Retina (tissue), 1 donor: ENCODE results near the gene DMTF1.
A peak's percentile ranks its signal among the peaks of the same experiment; 100 is the strongest.
"Not testable (repeated sequence)": the region's sequence is repeated elsewhere in the genome, so short reads cannot be mapped to it uniquely, and the experiment has no call there.

ENCODE experiments used
- DNase-seq: peaks from one replicate; pipeline ENCODE4 v3.0.0-alpha.2; 2016

Gene DMTF1, protein sequence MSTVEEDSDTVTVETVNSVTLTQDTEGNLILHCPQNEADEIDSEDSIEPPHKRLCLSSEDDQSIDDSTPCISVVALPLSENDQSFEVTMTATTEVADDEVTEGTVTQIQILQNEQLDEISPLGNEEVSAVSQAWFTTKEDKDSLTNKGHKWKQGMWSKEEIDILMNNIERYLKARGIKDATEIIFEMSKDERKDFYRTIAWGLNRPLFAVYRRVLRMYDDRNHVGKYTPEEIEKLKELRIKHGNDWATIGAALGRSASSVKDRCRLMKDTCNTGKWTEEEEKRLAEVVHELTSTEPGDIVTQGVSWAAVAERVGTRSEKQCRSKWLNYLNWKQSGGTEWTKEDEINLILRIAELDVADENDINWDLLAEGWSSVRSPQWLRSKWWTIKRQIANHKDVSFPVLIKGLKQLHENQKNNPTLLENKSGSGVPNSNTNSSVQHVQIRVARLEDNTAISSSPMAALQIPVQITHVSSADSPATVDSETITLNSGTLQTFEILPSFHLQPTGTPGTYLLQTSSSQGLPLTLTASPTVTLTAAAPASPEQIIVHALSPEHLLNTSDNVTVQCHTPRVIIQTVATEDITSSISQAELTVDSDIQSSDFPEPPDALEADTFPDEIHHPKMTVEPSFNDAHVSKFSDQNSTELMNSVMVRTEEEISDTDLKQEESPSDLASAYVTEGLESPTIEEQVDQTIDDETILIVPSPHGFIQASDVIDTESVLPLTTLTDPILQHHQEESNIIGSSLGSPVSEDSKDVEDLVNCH

DNA sequence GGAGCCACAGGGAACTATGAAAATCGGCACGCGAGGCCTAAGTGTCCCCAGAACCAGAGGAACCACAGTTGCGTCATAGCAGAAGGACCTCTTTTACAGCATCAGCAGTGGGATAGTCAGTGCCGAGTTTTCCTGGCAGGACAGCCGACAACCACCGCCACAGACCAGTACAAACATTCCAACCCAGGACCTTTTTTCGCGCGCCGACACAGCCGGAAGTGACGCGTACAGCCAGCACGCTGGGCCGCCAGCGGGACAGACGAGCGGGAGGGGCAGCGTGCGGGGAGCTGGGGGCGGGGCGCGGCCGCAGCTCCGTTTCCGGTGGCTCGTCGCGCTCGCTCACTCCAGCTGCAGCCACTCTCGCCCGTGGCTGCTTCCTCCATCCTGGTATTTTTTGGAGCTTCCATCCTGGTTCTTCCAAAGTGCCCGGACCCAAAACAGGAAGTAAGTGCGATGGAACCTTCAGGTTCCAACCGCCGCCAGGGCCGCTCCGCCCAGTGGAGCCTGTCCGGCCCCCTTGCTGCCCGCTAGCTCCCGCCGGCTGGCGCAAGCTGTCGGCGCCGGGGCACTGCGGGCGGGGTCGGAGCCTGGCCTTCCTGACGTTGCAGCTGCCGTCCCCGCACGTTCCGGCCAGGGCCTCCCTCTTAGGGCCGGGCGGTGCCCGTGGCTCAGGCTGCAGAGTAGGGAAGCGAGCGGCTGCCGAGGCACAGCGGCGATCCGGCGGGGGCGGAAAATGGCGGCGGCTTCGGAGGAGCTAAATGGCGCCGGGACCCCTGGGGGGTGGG is at the start of gene DMTF1:
DMTF1 (plus strand) TSS at position 342 of the 785 bp plus-strand sequence. CDS start 12,489 bp downstream, outside the sequence.
- peak; percentile 97 for DNase-seq

DNA sequence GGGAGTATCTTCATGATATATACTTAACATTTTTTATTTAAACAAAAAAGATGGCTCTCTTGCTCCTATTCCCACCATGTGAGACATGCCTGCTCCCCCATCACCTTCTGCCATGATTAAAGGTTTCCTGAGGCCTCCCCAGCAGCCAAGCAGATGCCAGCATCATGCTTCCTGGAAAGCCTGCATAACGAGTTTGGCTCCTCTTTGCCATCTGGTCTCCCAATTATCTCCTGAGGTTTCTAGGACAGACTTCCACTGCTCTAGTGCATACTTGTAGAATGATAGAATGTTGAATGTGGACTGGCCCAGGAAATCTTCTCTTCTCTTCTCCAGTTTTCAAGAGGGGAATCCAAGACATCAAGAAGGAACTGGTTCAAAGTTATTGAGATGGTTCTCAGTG is 46.9 kb upstream of the DMTF1 start:
- no peak for DNase-seq

DNA sequence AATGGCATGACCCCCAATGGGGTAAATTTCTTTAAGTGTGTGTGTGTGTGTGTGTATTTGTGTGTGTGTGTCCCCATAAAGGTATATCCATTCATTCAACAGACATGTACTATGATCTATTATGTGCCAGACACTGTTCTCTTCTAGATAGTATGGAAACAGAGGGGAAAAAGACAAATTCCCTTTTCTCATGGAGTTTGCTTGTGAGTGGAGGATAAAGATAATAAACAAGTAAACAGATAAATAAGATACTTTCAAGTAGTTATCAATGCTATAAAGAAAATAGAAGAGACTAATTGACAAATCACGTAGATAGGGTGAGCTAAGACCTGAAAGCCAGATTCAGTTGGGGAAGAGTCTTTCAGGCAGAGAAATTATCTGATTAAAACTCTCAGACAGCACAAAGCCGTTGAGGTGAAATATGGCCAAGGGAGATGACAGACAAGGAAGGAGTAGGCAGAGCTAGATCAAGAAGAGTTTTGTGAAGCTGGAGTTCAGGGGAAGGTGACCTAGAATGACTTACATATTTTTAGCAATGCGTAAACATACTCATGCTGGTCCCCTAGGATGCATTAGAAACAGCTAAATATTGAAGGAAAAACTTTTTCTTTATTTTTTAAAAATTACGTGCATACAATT is 45.2 kb upstream of the DMTF1 start:
- DNase-seq, result no peak

DNA sequence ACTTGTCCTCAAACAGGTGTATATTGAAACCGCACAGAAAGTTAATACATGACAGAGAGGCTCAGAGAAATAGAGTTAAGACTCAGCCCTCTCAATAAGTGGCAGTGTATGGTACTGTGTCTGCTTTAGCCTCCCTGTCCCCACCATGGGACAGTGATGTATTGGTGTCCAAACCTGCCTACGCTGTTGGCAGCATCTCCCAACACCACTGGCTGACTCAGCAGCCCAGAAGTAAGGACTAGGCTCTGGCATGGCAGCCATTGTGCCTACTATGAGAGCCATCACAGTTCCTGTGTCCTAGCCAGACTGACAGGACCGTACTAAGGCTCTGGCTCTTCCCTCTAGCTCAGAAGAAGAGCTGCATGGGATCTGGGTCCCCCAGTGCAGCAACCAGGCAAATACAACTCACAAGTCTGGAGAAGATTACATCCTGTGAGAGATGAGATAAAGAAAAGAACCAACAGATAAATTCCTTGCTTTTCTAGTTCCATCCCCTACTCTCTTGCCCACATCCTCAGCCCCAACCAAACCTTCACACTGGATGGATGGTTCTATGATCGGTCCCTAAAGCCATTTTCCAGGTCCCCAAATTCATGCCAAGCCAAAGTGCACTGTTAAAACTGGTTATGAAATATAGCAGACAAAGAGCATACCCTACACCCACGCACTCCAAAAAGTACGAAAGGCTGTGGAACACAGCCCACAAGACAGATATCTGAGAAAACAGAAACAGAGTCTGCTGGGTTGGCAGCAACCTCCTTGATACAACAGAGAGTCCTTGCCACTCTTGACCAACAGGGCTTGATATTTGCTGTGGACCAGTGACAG is 44.1 kb upstream of the DMTF1 start:
- DNase-seq, result no peak

DNA sequence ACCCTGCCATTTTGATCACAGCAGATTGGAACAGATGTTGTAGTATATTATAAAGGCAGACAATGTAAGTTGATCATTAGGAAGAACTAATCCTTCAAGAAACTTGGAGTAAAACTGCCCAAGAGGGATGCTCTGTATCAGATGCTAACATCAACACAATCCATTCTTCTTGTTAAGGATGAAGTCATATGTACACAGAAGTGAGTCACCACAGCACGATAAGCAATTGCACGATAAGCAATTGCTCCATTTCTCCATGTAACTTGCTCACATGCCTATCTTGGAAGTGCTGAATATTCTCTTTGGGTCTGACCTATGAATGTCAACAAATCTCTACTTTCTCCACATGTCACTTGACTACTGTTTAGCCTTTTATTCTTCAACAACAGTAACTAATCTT is 41.5 kb upstream of the DMTF1 start:
- DNase-seq, result no peak

DNA sequence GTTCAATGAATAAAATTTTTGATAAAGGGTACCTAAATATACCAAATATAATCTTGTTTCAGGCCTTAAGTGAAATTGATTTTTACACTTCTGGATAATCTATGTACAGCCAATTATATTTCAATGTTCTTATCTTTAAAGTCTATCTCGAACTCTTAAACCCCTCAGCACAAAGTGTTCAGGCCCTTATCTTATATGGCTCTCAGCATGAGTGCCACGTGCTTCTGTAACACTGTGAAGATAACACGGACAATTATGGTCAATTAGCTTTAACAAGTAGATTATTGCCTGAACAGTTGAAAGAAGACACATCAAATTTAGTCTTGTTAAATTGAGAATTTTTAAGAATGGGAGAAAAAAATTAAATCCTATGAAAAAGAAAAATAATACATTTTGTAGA is 40.4 kb upstream of the DMTF1 start:
- DNase-seq, result no peak

DNA sequence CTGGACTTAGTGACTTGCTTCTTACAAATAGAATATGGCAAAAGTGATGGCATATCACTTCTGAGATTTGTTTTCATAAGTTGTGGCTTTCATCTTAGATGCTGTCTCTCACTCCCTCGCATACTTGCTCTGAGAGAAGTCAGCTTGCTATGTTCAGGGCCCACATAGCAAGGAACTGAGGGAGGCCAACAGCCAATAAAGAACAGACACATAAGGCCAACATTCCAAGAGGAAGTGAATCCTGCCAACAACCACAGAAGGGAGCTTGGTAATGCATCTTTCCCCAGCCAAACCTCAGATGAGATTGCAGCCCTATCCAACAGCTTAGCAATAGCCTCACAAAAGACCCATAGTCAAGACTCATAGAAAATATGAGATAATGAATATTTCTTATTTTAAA is 39.2 kb upstream of the DMTF1 start:
- no peak for DNase-seq

DNA sequence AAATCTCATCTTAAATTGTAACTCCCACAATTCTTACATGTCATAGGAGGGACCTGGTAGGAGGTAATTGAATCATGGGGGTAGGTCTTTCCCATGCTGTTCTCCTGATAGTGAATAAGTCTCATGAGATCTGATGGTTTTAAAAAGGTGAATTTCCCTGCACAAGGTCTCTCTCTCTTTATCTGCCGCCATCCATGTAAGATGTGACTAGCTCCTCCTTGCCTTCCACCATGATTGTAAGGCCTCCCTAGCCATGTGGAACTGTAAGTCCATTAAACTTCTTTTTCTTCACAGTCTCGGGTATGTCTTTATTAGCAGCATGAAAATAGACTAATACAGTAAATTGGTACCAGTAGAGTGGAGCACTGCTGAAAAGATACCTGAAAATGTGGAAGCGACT is 38.3 kb upstream of the DMTF1 start:
- not testable (repeated sequence) for DNase-seq

DNA sequence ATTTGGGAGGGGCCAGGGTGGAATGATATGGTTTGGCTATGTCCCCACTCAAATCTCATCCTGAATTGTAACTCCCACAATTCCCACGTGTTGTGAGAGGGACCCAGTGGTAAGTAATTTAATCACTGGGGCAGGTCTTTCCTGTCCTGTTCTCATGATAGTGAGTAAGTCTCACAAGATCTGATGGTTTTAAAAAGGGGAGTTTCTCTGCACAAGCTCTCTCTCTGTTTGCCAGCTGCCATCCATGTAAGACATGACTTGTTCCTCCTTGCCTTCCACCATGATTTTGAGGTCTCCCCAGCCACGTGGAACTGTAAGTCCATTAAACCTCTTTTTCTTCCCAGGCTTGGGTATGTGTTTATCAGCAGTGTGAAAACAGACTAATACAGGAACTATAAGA is 36.5 kb upstream of the DMTF1 start:
- DNase-seq, result not testable (repeated sequence)

DNA sequence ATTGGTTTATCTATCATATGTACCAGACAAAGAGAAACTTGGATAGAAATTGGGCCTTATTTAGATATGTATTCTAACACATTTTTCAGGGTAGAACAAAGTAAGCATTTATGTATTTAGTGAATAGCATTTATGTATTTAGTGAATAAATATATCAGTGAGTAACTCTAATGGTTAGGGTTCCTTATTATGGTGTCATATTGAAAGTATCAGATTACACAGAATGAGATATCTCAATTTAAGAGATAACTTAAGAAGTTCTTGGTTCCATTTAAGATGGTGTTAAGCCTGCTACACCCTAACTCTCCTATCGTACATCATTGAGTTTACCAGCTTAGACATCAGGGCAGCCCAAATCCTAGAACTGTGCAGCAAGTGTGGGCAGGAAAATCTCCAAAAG is 35.9 kb upstream of the DMTF1 start:
- DNase-seq, result no peak

DNA sequence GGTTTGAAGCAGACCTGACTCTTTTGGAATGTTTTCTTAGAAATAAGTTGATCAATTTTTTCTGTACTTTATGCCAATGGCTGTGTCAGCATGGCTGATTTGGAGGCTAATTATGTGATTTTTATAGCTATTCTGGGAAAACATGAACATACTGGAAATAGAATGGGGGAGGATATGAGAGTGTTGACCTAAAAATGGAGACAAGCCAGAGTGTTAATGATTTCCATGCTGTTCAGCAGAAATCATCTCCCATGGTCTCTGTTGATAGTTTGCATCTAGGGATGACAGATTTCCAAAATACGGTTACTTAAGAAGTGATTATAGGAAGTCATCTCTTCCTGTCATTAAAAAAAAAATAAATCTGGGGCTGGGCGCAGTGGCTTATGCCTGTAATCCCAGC is 32.7 kb upstream of the DMTF1 start:
- DNase-seq, result no peak

DNA sequence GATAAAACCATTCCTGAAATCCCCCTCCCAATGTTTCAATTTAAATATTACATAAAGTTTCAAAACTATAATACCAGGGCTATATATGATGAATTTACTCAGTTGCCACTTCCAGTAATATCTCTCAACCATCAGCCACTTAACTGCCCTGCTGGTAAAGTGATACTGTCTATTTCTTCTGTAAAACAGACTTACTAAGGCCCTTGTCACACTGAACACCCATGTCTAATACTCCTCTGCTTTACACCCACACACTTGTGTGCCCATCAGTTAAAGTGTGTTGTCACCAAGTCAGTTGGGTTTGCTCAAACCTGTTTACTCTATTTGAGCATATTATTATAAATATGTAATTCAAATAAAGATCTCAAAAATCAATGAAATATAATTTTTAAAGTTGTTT is 29.1 kb upstream of the DMTF1 start:
- no peak for DNase-seq

DNA sequence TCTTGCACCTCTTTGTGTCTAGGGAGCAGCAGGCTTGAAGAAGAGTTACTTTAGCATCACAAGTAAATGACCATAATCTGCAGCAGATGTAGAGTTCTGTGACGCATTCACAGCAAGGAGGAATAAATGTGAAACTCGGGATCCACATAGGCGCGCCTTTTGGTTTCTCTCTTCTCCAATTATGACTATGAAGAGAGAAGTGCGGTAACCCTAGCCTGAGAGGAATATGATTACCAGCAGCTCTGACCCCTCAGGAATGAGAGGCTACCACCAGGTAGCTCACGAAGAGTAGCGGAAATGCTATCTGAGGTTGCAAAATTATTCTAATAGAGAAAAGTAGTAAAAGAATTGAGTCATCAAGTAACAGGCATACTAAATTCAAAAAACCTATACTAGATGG is 25.2 kb upstream of the DMTF1 start:
- no peak for DNase-seq

DNA sequence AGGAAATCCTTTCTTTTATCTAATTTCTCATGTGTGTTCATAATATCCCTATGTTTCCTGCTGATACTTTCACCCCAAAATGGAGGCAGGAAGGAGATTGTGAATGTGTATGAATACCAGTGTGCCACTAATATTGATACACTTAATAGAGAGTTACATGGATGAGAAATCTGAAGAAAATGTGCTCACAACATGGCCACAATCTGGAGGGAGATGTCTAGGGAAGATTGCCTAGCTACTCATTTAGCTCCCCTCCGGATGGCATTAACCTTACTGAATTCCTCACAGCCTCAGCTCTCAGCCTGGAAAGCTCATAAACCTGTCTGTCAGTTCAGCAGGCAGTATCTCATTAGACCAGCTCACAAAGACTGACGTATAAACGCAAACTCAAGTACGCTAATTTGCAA is 23.4 kb upstream of the DMTF1 start:
- no peak for DNase-seq

DNA sequence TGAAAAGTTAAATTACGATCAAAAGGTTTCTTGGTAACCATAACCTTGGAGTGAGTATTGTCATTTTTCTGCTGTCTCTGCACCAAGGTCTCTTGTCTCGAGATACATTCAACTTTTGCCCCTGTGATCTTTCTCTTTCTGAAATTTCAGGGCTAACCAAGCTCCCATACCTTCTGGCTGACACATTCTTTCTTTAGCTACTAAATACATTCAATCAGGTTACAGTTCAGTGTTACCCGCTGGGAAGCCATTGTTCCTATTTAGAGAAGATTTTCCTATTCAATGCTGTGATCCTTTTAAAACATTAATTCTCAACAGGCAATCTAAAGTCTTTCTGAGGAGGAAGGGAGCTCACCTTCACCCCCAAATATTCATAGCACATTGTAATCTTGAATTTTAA is 22.9 kb upstream of the DMTF1 start:
- DNase-seq, result no peak

DNA sequence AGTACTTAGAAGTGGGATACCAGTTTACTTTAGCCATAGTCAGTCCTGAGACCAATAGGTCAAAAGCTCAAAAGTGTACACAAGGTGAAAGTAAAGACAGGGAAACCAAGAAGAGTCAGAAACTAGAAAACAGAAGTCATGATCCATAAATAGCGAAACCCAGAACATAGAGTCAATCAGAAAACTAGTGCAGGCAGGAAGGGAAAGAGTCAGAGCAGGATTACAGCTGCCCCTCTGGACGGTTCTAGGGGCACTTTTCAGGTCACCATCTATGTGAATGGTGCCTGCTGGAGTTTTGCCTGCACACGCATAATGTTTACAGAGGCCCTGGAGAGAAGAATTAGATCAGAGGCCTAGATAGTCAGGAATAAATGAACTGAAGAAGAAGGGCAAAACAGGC is 22.4 kb upstream of the DMTF1 start:
- DNase-seq, result peak; percentile 6

DNA sequence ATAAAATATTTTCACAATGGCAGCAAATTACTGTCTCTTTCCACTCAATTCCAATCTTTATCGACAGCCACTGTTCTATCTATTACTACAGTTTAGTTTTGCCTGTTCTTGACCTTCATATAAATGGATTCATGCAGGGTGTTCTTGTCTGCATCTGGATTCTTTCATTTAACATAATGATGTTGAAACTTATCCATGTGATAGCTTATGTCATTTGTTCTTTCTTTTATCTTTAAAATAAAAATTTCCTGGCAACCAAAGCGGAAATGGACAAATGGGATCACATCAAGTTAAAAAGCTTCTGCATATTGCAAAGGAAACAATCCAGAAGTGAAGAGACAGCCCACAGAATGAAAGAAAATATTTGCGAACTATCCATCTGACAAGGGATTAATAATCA is 20.5 kb upstream of the DMTF1 start:
- no peak for DNase-seq

DNA sequence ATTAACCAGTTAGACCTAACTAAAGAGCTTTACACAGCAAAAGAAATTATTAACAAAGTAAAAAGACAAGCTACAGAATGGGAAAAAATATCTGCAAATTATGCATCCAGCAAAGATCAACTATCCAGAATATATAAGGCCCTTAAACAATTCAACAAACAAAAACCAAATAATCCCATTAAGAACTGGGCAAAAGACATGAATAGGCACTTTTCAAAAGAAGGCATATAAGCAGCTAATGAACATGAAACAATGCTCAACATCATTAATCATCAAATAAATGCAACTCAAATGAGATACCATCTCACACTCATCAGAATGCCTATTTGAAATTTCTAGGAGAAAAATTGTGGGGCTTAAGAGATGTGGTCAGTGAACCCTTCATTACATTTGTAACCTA is 15.0 kb upstream of the DMTF1 start:
- DNase-seq, result no peak

DNA sequence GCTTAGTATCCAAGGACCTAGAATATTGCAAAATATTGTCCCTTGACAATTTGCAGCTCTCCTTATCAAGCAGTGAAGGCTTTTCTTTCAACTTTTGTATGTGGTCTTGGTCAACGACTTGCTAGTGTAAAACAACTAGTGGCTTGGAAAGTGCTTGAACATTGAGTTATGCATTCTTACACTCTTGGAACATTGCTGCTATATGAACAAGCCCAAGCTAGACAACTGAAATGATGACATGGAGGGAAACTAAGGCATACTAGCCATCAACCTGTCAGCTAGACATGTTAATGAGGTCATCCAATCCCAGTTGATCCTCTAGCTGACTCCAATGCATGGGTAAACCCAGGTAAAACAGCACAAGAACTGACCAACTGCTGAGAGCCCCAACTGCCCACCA is 12.7 kb upstream of the DMTF1 start:
- DNase-seq, result no peak

DNA sequence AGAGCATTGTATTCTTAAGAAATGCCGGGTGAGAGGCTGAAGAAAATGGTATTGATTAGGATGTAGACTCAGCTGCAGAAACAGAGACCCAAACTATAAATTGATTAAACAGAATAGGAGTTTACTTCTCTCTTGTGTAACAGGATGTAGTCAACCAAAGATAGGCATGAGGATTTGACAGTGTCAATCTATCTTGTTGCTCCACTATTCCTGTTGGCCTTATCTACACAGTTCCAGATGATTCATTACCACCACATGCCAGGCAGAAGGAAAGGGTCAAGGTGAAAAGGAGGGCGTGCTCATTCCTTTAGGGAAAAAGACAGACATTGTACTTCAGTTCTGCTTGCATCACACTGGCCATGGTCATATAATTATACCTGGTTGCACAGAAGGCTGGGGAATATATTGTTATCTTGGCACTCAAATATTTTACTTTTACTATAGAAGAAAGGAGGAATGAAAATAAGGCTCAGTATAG is 11.9 kb upstream of the DMTF1 start:
- no peak for DNase-seq

DNA sequence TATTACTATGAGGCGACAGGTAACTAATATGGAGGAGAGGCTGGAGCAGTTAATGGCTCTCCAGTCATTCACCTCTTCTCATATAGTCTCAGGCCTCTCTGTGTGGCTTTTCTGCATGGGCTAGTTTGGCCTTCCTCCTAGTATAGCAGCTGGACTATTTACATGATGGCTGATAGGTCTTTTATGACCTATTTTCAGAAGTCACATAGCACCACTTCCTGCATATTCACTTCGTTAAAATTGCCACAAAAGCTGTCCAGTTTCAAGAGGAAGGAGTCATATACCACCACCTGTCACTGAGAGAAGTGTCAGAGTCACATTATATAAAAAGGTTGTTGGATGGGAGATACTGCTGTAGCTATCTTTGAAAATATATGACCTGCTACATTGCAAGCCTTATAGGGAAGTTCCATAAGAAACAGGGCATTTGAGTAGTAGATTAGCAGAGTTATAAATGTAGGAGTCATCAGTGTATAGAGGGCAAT is 8.0 kb upstream of the DMTF1 start:
- no peak for DNase-seq
